DND-41 (cell line): ENCODE measurements around the gene OR2W3.

Experiments
- ATAC-seq: fragments of 200-7000 bp; cut with Tn5 transposase; 3 replicates; pipeline ENCODE4 v1.9.1; 2021; ENCODE audit warnings: low read depth; ENCODE audit not compliant: insufficient read depth
- DNase-seq: peaks from one replicate; pipeline ENCODE4 v3.0.0-alpha.2; 2020
- H2AFZ ChIP-seq: 2 replicates; pipeline ENCODE4 v1.6.0; 2012; ENCODE audit warnings: low read depth, low read length
- H3K27ac ChIP-seq: 2 replicates; pipeline ENCODE4 v1.5.1; 2012; ENCODE audit warnings: low read length, inconsistent platforms
- H3K27me3 ChIP-seq: fragments of 200-600 bp; sonication (generic); 2 replicates; pipeline ENCODE4 v1.6.0; 2012; ENCODE audit warnings: low read length, mild to moderate bottlenecking, inconsistent platforms; ENCODE audit not compliant: insufficient read depth, poor library complexity
- H3K36me3 ChIP-seq: 2 replicates; pipeline ENCODE4 v1.5.1; 2012; ENCODE audit warnings: low read length, inconsistent platforms; ENCODE audit not compliant: insufficient read depth
- H3K4me1 ChIP-seq: 2 replicates; pipeline ENCODE4 v1.5.1; 2012; ENCODE audit warnings: mild to moderate bottlenecking, low read length; ENCODE audit not compliant: insufficient read depth
- H3K4me2 ChIP-seq: 2 replicates; pipeline ENCODE4 v1.6.0; 2012; ENCODE audit warnings: mild to moderate bottlenecking, moderate library complexity, low read length, inconsistent platforms; ENCODE audit not compliant: insufficient read depth
- H3K4me3 ChIP-seq, 2 experiments: fragments of 200-600 bp in 1 of 2; shearing (Covaris generic) in 1 of 2; 2 replicates each; pipeline ENCODE4 v1.5.1; 2012 to 2016; ENCODE audit warnings: inconsistent platforms in 2 of 2, low read length in 2 of 2, mild to moderate bottlenecking in 2 of 2, low read depth in 1 of 2, moderate library complexity in 1 of 2
- H3K79me2 ChIP-seq: 2 replicates; pipeline ENCODE4 v1.6.0; 2012; ENCODE audit warnings: low read length, inconsistent platforms; ENCODE audit not compliant: insufficient read depth
- H3K9ac ChIP-seq: 2 replicates; pipeline ENCODE4 v1.6.0; 2012; ENCODE audit warnings: low read depth, mild to moderate bottlenecking, inconsistent platforms, low read length, moderate library complexity
- H3K9me3 ChIP-seq: 2 replicates; pipeline ENCODE4 v1.5.1; 2012; ENCODE audit warnings: low read length, moderate library complexity, mild to moderate bottlenecking, inconsistent platforms; ENCODE audit not compliant: insufficient read depth, severe bottlenecking
- H4K20me1 ChIP-seq: 2 replicates; pipeline ENCODE4 v1.6.0; 2012; ENCODE audit warnings: low read length; ENCODE audit not compliant: insufficient read depth
- EZH2 ChIP-seq: IDR thresholded peaks from 3 replicates; pipeline ENCODE4 v1.6.1; 2012; ENCODE audit warnings: borderline replicate concordance, low read depth, mild to moderate bottlenecking, moderate library complexity, low read length, inconsistent platforms; ENCODE audit not compliant: severe bottlenecking
- TF ChIP-seq, protein P1 (sequence below): IDR thresholded peaks from 2 replicates; pipeline ENCODE4 v1.5.1; 2012; ENCODE audit warnings: borderline replicate concordance, low read length, moderate library complexity, mild to moderate bottlenecking; ENCODE audit not compliant: poor library complexity, severe bottlenecking; ENCODE audit errors: extremely low read depth

Gene OR2W3

DNA sequence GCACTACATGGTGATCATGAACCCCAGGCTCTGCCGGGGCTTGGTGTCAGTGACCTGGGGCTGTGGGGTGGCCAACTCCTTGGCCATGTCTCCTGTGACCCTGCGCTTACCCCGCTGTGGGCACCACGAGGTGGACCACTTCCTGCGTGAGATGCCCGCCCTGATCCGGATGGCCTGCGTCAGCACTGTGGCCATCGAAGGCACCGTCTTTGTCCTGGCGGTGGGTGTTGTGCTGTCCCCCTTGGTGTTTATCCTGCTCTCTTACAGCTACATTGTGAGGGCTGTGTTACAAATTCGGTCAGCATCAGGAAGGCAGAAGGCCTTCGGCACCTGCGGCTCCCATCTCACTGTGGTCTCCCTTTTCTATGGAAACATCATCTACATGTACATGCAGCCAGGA, 589 bp downstream of the OR2W3 start:
- Histone ChIP-seq H3K9ac (no peak overlapping the region), H3K9me3 (no peaks in the 10 kb centered on the region), H3K27me3 (no peaks in the 10 kb centered on the region), H3K4me1 (no peaks in the 10 kb centered on the region), H3K4me3 (no peak overlapping the region), H3K36me3 (no peaks in the 10 kb centered on the region), H3K4me2 (no peak overlapping the region), H3K27ac (no peak overlapping the region), H4K20me1 (no peaks in the 10 kb centered on the region), H3K79me2 (no peaks in the 10 kb centered on the region), H2AFZ (no peak overlapping the region)
- ATAC-seq (no peak), DNase-seq (no peak)
- TF ChIP-seq, protein P1, sequence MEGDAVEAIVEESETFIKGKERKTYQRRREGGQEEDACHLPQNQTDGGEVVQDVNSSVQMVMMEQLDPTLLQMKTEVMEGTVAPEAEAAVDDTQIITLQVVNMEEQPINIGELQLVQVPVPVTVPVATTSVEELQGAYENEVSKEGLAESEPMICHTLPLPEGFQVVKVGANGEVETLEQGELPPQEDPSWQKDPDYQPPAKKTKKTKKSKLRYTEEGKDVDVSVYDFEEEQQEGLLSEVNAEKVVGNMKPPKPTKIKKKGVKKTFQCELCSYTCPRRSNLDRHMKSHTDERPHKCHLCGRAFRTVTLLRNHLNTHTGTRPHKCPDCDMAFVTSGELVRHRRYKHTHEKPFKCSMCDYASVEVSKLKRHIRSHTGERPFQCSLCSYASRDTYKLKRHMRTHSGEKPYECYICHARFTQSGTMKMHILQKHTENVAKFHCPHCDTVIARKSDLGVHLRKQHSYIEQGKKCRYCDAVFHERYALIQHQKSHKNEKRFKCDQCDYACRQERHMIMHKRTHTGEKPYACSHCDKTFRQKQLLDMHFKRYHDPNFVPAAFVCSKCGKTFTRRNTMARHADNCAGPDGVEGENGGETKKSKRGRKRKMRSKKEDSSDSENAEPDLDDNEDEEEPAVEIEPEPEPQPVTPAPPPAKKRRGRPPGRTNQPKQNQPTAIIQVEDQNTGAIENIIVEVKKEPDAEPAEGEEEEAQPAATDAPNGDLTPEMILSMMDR: no peak
- TF ChIP-seq EZH2: no peak

DNA sequence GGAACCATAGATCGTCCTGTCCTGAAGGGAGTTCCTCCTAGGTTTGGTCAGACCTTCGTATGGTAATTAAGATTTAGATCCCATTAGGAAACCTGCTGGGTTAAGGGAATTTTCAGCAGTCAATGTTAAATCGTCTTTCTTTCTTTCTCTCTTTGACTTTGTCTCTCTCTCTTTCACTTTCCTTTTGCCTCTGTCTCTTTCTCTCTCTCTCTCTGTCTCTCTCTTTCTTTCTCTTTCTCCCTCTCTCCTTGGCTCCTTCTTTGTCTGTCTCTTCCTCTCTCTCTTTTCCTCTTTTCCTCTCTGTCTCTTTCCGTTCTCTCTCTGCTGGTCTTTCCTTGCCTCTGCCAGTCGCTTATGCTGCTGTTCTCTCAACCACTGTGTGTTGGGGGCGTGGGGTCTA, 8.7 kb downstream of the OR2W3 start:
- ATAC-seq: no peak
- Histone ChIP-seq H3K36me3 (no peaks in the 10 kb centered on the region), H3K4me2 (no peak overlapping the region), H3K4me3 (no peak overlapping the region), H3K27ac (no peak overlapping the region), H3K9me3 (no peaks in the 10 kb centered on the region), H3K27me3 (no peaks in the 10 kb centered on the region), H2AFZ (no peak overlapping the region), H3K4me1 (peaks cover 21% of the 10 kb centered on the region), H3K79me2 (no peaks in the 10 kb centered on the region), H3K9ac (no peak overlapping the region), H4K20me1 (no peaks in the 10 kb centered on the region)
- no peak for DNase-seq
- TF ChIP-seq EZH2: no peak
- TF ChIP-seq, protein P1: no peak

DNA sequence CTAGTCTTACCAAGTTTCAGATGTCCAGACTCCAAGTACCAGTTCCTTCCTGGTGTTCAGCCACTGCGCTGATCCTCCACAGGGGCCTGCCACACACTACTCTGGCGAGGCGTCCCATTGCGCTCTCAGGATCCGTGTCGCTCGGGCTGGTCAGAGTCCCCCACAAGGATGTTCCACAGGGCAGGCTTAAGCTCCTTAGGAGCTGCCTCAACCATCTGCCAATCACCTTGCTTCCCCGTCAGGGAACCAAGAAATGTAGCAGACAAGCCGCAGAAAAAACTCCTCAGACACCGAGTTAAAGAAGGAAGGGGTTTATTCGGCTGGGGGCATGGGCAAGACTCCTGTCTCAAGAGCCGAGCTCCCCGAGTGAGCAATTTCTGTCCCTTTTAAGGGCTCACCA, 9.8 kb downstream of the OR2W3 start:
- no peaks in the 10 kb centered on the region for H3K9me3 ChIP-seq
- no peaks in the 10 kb centered on the region for H3K36me3 ChIP-seq
- H3K79me2 ChIP-seq: no peaks in the 10 kb centered on the region
- H3K4me3 ChIP-seq: no peak overlapping the region
- DNase-seq: no peak
- no peaks in the 10 kb centered on the region for H3K27me3 ChIP-seq
- H2AFZ ChIP-seq: no peak overlapping the region
- H4K20me1 ChIP-seq: no peaks in the 10 kb centered on the region
- no peak overlapping the region for H3K9ac ChIP-seq
- no peak for ATAC-seq
- no peak overlapping the region for H3K27ac ChIP-seq
- H3K4me1 ChIP-seq: peaks cover 21% of the 10 kb centered on the region
- H3K4me2 ChIP-seq: no peak overlapping the region
- TF ChIP-seq EZH2: no peak
- TF ChIP-seq, protein P1: no peak

DNA sequence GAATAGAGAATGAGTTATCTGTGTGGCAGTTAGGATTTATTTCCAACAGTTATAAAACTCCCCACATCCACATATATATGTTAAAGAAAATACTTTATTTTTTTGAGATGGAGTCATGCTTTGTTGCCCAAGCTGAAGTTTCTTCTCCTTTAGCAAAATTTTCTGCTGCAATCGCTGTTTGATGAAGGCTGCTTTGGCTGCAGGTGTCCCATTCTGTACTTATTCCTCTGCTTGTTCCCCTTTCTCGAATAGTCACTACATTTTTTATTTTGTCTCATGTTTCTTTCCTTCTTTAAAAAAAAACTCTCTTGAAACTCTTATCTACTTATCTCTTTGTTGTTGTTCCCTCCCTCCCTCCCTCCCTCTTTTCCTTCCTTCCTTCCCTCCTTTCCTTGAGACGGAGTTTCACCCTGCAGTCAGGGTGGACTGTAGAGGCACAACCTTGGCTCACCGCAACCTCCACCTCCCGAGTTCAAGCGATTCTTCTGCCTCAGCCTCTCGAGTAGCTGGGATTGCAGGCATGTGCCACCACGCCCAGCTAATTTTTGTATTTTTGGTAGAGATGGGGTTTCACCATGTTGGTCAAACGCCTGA, 10.6 kb downstream of the OR2W3 start:
- Histone ChIP-seq H3K9ac (no peak overlapping the region), H3K27me3 (no peaks in the 10 kb centered on the region), H3K9me3 (no peaks in the 10 kb centered on the region), H3K79me2 (no peaks in the 10 kb centered on the region), H3K4me1 (peaks cover 21% of the 10 kb centered on the region), H3K36me3 (no peaks in the 10 kb centered on the region), H4K20me1 (no peaks in the 10 kb centered on the region), H3K4me3 (no peak overlapping the region), H3K27ac (peak overlapping the region; percentile 63), H2AFZ (peak overlapping the region; percentile 59), H3K4me2 (peak overlapping the region; percentile 41; the same call in 1 of the 2 replicates)
- ATAC-seq (peak; percentile 33), DNase-seq (no peak)
- no peak for TF ChIP-seq EZH2
- TF ChIP-seq, protein P1: no peak
